SK-N-SH (cell line): ENCODE measurements around the gene TNFRSF1B. TPM values are rescaled to one million over a fixed set of nuclear protein-coding genes. Genes with fewer than 3 reads are reported as not detected.

Experiments used
- CTCF ChIA-PET: fragments of 300-600, 350-600 bp; formaldehyde crosslinking; extraction: SDS; loops from one replicate; lab custom pipeline; 2021; lab: Yijun Ruan, JAX
- POLR2A ChIA-PET: fragments of 350-600 bp; sonication (Branson Sonifier 250); formaldehyde crosslinking; extraction: SDS; loops from one replicate; lab custom pipeline; 2020; ENCODE audit warnings: antibody characterized with exemption, inconsistent platforms; lab: Yijun Ruan, JAX
- DNase-seq: peaks from one replicate; pipeline ENCODE4 v3.0.0; 2012
- H2AFZ ChIP-seq: fragments of 200-600 bp; sonication (generic); 2 replicates; pipeline ENCODE4 v1.8.1; 2016; ENCODE audit warnings: antibody characterized with exemption, mild to moderate bottlenecking, low read depth
- H3F3A ChIP-seq: fragments of 200-600 bp; sonication (generic); replicated peaks from 2 replicates; pipeline ENCODE3; 2016; ENCODE audit warnings: antibody characterized with exemption, mild to moderate bottlenecking; ENCODE audit not compliant: insufficient read depth
- H3K27ac ChIP-seq, 2 experiments: fragments of 200-500 bp in 1 of 2; fragments of 200-600 bp in 1 of 2; sonication (Bioruptor generic) in 1 of 2; sonication (generic), shearing (Covaris generic) in 1 of 2; 2 replicates each; pipeline versions ENCODE4 v1.5.1 to v1.6.1; 2014 to 2016; ENCODE audit warnings: low read depth in 2 of 2, inconsistent platforms in 1 of 2, low read length in 1 of 2, mild to moderate bottlenecking in 1 of 2, mixed read lengths in 1 of 2
- H3K27me3 ChIP-seq: fragments of 200-600 bp; sonication (generic), shearing (Covaris generic); 2 replicates; pipeline ENCODE4 v1.6.1; 2016; ENCODE audit warnings: mixed run types; ENCODE audit not compliant: insufficient read depth
- H3K36me3 ChIP-seq, 2 experiments: fragments of 200-500 bp in 1 of 2; fragments of 200-600 bp in 1 of 2; sonication (Bioruptor generic) in 1 of 2; sonication (generic) in 1 of 2; replicated peaks in 1 of 2; 2 replicates each; pipeline versions ENCODE3 to v1.5.1; 2014 to 2016; ENCODE audit warnings: low read length in 1 of 2, mild to moderate bottlenecking in 1 of 2; ENCODE audit not compliant: insufficient read depth in 2 of 2, control insufficient read depth in 1 of 2
- H3K4me1 ChIP-seq, 2 experiments: fragments of 200-500 bp in 1 of 2; fragments of 200-600 bp in 1 of 2; sonication (Bioruptor generic) in 1 of 2; sonication (generic), shearing (Covaris generic) in 1 of 2; 2 replicates each; pipeline versions ENCODE4 v1.5.1 to v1.6.1; 2014 to 2016; ENCODE audit warnings: low read depth in 1 of 2, low read length in 1 of 2, mixed run types in 1 of 2; ENCODE audit not compliant: insufficient read depth in 2 of 2, control insufficient read depth in 1 of 2
- H3K4me2 ChIP-seq: fragments of 200-600 bp; sonication (generic), shearing (Covaris generic); 2 replicates; pipeline ENCODE4 v1.6.1; 2017; ENCODE audit warnings: mixed run types
- H3K4me3 ChIP-seq, 2 experiments: fragments of 200-500 bp in 1 of 2; fragments of 200-600 bp in 1 of 2; sonication (Bioruptor generic) in 1 of 2; sonication (generic), shearing (Covaris generic) in 1 of 2; 2 replicates each; pipeline versions ENCODE4 v1.5.1 to v1.8.1; 2014 to 2016; ENCODE audit warnings: low read depth in 2 of 2, inconsistent platforms in 1 of 2, low read length in 1 of 2, mild to moderate bottlenecking in 1 of 2, mixed read lengths in 1 of 2, moderate library complexity in 1 of 2
- H3K79me2 ChIP-seq: fragments of 200-600 bp; sonication (generic); 2 replicates; pipeline ENCODE4 v1.8.1; 2017; ENCODE audit warnings: mild to moderate bottlenecking; ENCODE audit not compliant: insufficient read depth
- H3K9ac ChIP-seq: fragments of 200-600 bp; sonication (generic); 2 replicates; pipeline ENCODE4 v1.6.1; 2017; ENCODE audit warnings: mixed run types
- H3K9me2 ChIP-seq: fragments of 200-600 bp; sonication (generic); 2 replicates; pipeline ENCODE4 v1.6.1; 2017; ENCODE audit warnings: mixed run types
- H3K9me3 ChIP-seq: fragments of 200-600 bp; sonication (generic); 2 replicates; pipeline ENCODE4 v1.6.1; 2017; ENCODE audit warnings: mixed run types, mild to moderate bottlenecking, moderate library complexity
- H4K20me1 ChIP-seq: fragments of 200-600 bp; sonication (generic); 2 replicates; pipeline ENCODE4 v1.6.1; 2017; ENCODE audit warnings: mild to moderate bottlenecking, mixed run types; ENCODE audit not compliant: insufficient read depth
- CHD2 ChIP-seq: fragments of 150-350 bp; IDR thresholded peaks from 2 replicates; pipeline ENCODE4 v1.6.1; 2018; ENCODE audit warnings: low read length; ENCODE audit not compliant: partially characterized antibody
- CTCF ChIP-seq: fragments of 200-600 bp; sonication (generic); IDR thresholded peaks from 2 replicates; pipeline ENCODE4 v1.6.1; 2017; ENCODE audit warnings: antibody characterized with exemption, mild to moderate bottlenecking, moderate library complexity
- EP300 ChIP-seq, 2 experiments: IDR thresholded peaks; 2 replicates each; pipeline versions ENCODE4 v1.4.0 to v1.6.1; 2012; ENCODE audit warnings: borderline replicate concordance in 1 of 2, low read depth in 1 of 2, low read length in 1 of 2
- EZH2phosphoT487 ChIP-seq: fragments of 200-600 bp; sonication (generic); IDR thresholded peaks from 2 replicates; pipeline ENCODE4 v1.6.1; 2017; ENCODE audit warnings: low read depth, mixed run types, mild to moderate bottlenecking, antibody characterized with exemption, moderate library complexity, borderline replicate concordance
- FOSL2 ChIP-seq: IDR thresholded peaks from 2 replicates; pipeline ENCODE4 v1.4.0; 2012; ENCODE audit warnings: low read depth, mild to moderate bottlenecking, moderate library complexity, borderline replicate concordance
- FOXJ3 ChIP-seq: sonication (generic); formaldehyde crosslinking; IDR thresholded peaks from 2 replicates; pipeline ENCODE4 v1.5.1; 2020; ENCODE audit warnings: mild to moderate bottlenecking, missing genetic modification reagents
- IRF3 ChIP-seq: fragments of 150-350 bp; IDR thresholded peaks from 2 replicates; pipeline ENCODE4 v1.6.1; 2016; ENCODE audit warnings: mild to moderate bottlenecking, low read depth, low read length
- MXI1 ChIP-seq: IDR thresholded peaks from 2 replicates; pipeline ENCODE4 v1.6.1; 2012; ENCODE audit warnings: mild to moderate bottlenecking, low read depth, low read length, improper control_type of control experiment
- NRF1 ChIP-seq: IDR thresholded peaks from 2 replicates; pipeline ENCODE4 v1.6.1; 2012; ENCODE audit warnings: low read depth, mild to moderate bottlenecking, low read length
- PBX3 ChIP-seq: IDR thresholded peaks from 2 replicates; pipeline ENCODE4; 2012
- RAD21 ChIP-seq: IDR thresholded peaks from 2 replicates; pipeline ENCODE4 v1.6.1; 2012; ENCODE audit warnings: mild to moderate bottlenecking, low read length
- RCOR1 ChIP-seq: fragments of 150-350 bp; IDR thresholded peaks from 2 replicates; pipeline ENCODE4 v1.6.1; 2017; ENCODE audit warnings: antibody characterized with exemption, low read length
- RFX5 ChIP-seq: IDR thresholded peaks from 2 replicates; pipeline ENCODE4 v1.6.1; 2012; ENCODE audit warnings: mild to moderate bottlenecking, improper control_type of control experiment, low read length
- RXRA ChIP-seq: IDR thresholded peaks from 2 replicates; pipeline ENCODE4 v1.4.0; 2012; ENCODE audit warnings: low read depth, mild to moderate bottlenecking, borderline replicate concordance
- SMC3 ChIP-seq: IDR thresholded peaks from 2 replicates; pipeline ENCODE4 v1.6.1; 2012; ENCODE audit warnings: low read depth, low read length, improper control_type of control experiment
- TAF1 ChIP-seq: IDR thresholded peaks from 2 replicates; pipeline ENCODE4 v1.6.1; 2012; ENCODE audit warnings: low read depth, mild to moderate bottlenecking, low read length, moderate library complexity, borderline replicate concordance
- USF2 ChIP-seq: fragments of 150-350 bp; IDR thresholded peaks from 2 replicates; pipeline ENCODE4 v1.6.1; 2017; ENCODE audit warnings: antibody characterized with exemption, low read length, low read depth, borderline replicate concordance
- YY1 ChIP-seq: IDR thresholded peaks from 2 replicates; pipeline ENCODE4 v1.4.0; 2012; ENCODE audit warnings: low read depth, mild to moderate bottlenecking
- ZBTB33 ChIP-seq: IDR thresholded peaks from 2 replicates; pipeline ENCODE4 v1.4.0; 2012; ENCODE audit warnings: low read depth, borderline replicate concordance
- WGBS: methylation state at CpG from one replicate; pipeline ENCODE4 v1.1.6; 2017; ENCODE audit warnings: low lambda C conversion rate; 5-methylcytosine and 5-hydroxymethylcytosine counted together
- polyA plus RNA-seq, 3 experiments: library from polyadenylated mRNA; depleted of rRNA; stranded (reverse); fragments of >200 nt; gene quantifications; 2 replicates each; pipeline ENCODE4 v1.2.3, GENCODE V29; 2012

TNFRSF1B gene
- polyA plus RNA-seq, 1 of the 3 experiments (the other 2 are of a cell fraction): 0.36 TPM

GRCh38 chr1:12127206-12127810 is 39.5 kb upstream of the TNFRSF1B start:
- CTCF ChIA-PET: interaction anchor here (2.1 to 12.3 kb wide), 6 partner anchors 17 to 84 kb away, joined by 5 to 436 read pairs (median 67); no protein-coding TSS in a partner anchor
- Histone ChIP-seq H3K27me3 (0 out of 2 replicates have a peak, but pooled peaks cover 3% of the 10 kb centered on the region), H3K4me1 (no peaks in the 10 kb centered on the region), H3K36me3 (no peaks in the 10 kb centered on the region), H2AFZ (no peak overlapping the region), H4K20me1 (no peaks in the 10 kb centered on the region), H3K9ac (no peak overlapping the region), H3F3A (no peaks in the 10 kb centered on the region), H3K79me2 (no peaks in the 10 kb centered on the region), H3K9me2 (no peaks in the 10 kb centered on the region), H3K27ac (no peak overlapping the region), H3K4me3 (no peak overlapping the region), H3K4me2 (no peak overlapping the region), H3K9me3 (no peaks in the 10 kb centered on the region)
- POLR2A ChIA-PET: no interaction called here
- 72% methylated on average over 5 of the region's 10 CpGs for WGBS
- no peak for DNase-seq
- no peak for TF ChIP-seq EZH2phosphoT487
- no peak for TF ChIP-seq RXRA
- no peak for TF ChIP-seq CHD2
- no peak for TF ChIP-seq TAF1
- TF ChIP-seq ZBTB33: no peak
- TF ChIP-seq FOSL2: no peak
- TF ChIP-seq NRF1: no peak
- no peak for TF ChIP-seq IRF3
- no peak for TF ChIP-seq CTCF
- no peak for TF ChIP-seq RFX5
- no peak for TF ChIP-seq SMC3
- no peak for TF ChIP-seq MXI1
- no peak for TF ChIP-seq PBX3
- TF ChIP-seq EP300 (IDR thresholded peaks at IDR 0.05; ENCODE audit: borderline replicate concordance in 1 of 2, low read depth in 1 of 2, low read length in 1 of 2): no peak
- no peak for TF ChIP-seq FOXJ3 (CRISPR knock-in tag)
- no peak for TF ChIP-seq RCOR1
- no peak for TF ChIP-seq RAD21
- no peak for TF ChIP-seq YY1
- no peak for TF ChIP-seq USF2
